DMS53 treated with DMSO at 0.1 percent for 48 hours (cell line): ENCODE measurements around the gene WDR81.
"Not testable (repeated sequence)": the region's sequence is repeated elsewhere in the genome, so short reads cannot be mapped to it uniquely, and the experiment has no call there.

Experiments used
- DNase-seq: peaks from one replicate; lab custom pipeline; 2025; ENCODE audit not compliant: unreplicated experiment; lab: John Stamatoyannopoulos, UW

The WDR81 gene

DNA sequence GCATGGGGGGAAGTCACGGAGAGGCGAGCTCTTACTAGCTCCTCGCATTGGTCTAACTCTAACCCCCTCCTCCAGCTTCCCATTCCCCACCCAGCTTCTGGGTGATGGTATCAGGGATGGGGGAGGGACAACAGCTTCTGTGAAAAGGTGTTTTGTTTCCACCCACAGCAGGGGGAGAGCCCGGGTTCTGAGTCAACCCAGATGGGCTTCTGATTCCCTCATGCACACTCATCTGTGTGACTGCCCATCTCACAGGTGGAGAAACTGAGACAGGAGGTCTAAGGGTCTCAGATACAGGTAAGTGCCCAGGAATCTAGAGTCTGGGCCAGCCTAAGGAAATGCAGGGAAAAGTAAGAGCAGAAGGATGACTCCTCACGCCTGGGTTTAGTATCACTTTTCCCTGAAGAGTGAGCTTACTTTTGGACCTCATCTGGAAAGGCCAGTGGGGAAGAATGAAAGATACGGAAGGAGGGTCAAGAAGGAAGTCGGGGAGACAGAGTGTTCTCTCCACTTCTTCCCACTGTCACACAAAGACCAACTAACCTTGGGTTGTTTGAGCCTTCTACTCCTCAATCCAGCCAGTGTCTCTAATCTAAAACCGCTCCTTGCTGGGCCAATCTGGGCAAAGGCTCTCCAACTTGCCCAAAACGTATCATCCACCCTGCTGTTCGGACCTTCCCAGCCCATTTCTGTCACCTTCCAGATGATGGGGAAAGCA lies 11.2 kb upstream of the WDR81 start:
- no peak for DNase-seq

DNA sequence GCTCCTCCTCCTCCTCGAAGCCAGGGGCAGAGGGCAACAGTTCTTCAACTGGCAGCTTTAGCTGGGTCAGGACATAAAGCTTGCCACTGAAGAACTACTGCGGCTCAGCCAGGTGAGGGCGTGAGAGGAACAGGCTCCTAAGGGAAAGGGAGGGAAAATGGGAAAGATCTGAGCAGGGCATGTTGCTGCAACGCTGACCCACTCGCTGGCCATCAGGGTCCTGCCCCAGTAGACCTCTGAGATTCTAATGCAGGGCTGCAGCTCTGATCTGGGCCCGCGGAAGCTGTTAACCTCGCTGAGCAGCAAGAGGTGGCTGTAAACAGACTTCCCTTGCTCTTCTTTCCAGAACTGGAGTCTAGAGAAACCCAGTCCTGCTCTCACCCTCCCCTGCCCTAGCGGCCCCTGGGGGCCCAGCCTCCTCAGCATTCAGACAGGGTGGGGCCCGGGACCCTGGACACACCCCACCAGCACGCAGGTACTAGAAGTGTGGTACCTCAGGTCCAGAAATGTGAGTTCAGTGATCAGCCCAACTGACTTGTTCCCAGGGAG lies 10.6 kb upstream of the WDR81 start:
- DNase-seq, result no peak

DNA sequence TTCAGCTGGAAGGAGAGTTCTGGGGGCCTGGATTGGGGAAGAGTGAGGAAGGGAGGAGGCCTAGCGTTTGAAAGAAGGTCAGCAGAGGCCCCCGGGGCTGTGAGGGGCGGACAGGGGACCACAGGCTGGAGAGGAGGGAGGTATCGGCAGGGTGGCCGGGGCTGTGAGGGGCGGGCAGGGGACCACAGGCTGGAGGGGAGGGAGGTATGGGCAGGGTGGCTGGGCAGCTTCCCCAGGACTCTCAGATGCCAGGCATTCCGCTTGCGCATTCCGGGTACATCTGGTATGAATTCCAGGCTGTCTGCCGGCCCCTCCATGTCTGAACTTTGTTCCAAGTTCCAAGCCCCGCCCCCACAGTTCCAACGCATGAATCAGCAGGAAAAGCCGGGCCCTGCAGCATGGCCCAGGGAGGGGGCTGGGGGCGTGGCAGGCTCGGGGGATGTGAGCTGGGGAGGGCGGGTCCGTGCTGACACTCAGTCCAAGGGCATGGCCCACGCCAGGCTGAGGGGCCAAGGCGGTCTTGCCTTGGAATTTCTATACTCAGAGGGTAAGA lies 10.0 kb upstream of the WDR81 start:
- DNase-seq, result peak; percentile 13

DNA sequence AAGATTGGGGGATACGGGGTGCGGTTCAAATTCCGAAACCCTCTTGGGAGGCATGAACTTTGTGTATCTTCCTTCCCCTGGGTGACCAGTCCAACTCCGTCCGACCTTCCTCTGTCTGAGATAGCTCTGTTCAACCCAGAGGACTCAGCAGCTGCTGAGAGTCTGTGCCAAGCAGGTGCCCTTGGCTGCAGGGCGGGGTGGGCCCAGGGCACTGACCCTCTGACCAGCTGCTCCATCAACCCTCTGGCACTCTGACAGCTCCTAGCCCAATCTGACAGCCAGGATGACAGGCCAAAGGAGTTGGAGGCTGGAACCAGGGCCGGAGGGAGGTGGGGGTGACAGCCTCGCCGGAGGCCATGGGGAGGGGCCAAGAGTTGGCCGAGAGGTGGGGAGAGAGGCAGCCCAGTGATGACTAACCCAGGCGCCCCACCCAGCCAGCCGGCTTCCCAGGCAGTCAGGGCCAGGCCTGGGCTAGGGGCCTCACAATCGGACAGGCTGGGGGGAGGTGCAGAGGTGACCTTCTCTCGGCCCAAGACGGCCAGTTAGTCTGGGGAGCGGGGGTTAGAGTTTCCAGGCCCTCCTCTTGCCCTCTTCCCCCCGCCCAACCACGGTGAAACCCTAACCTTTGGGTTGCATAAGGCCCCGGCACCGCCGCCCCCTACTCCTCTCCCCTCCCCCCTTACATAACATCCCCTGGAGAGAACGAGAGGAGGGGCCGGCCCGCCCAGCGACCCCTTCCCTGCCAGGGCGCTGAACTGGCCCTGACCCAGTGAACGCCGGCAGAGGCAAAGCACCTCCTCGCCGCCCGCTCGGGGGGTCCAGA lies 9.3 kb upstream of the WDR81 start:
- DNase-seq, result peak; percentile 12

DNA sequence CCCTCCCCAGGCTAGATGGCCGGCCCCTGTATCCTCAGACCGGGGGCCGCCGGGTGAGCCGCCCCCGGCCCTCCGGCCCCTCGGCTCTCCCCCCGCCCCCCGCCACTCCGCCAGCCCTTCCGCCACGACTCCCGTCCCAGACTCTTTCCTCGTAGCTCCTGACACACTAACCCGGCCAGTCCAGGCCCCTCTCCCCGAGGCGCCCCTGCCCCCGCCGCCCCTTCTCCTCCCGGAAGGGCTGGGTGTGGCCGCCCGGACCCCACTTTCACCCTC lies 8.8 kb upstream of the WDR81 start:
- no peak for DNase-seq

DNA sequence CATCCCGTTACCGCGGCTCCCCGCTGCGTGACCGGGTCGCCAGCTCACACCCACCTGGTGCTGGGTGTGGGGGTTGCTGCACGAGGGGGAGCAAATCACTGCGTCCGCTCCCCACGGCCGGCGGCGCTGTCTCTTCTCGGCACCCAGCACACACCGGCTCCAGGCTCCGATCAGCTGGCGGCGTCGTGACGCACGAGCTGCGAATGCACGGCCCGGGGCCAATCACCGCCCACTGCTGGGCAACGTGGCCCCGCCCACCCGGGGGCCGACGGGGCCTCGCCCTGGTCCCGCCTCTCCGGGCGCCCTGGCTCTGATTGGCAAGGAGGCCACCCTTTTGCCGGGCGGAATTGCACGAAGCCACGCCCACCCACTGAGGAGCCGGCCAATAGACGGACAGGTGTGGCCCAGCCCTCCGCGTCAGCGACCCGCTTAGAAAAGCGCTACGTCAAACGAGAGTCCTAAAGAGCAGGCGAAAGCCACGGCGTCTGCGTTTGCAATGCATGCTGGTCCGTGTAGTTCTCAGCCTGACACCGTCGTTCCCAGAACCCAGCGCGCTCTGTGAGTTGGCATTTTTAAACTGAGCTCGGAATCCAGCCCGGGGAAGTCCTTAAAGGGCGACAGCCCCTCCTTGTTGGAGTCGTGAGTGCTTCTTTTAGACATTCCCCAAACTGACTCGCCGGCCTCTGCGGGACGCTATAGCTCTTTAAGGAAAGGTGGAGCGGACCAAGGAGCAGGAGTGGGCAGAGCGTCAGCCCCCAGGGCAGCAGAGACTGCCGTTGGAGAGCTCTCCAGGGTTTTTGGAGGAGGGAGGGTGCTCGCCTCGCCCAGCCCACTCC lies 8.2 kb upstream of the WDR81 start:
- DNase-seq, result peak; percentile 97

DNA sequence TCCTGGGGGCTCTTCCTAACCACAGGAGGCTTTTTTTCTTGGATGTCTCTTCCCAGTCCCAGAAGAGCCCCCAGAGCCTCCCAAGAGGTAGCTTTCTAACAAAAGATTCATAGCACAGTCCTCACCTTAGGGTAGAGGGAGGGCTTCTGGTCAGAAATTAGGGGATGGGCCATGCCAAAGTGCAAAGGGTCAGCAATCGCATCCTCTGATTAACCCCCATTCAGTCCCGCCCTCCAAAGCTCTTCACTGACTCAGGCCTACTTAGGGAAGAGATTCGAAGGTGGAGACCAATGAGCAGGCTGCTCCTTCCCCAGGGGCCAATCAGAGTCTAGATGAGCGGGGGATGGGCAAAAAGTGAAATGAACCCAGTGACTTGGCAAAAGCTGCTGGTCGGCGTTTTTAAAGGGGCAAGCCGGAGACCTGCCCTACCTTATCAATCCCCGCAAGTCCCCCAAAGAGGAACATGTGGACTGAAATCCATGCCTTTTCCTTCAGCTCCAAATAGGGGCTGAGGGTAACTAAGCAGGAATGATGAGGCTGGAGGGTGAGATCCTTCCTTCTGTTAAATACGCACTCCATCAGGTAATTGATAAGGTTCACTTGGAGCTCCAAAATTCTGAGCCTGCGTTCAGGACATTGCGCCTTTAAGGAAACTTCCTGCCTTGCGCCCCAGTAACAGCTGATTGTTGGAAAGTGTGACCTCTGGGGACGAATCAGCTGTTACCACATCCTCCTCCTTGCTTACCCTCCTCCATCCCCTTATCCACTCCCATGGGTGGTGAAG lies 7.4 kb upstream of the WDR81 start:
- peak; percentile 92 for DNase-seq

DNA sequence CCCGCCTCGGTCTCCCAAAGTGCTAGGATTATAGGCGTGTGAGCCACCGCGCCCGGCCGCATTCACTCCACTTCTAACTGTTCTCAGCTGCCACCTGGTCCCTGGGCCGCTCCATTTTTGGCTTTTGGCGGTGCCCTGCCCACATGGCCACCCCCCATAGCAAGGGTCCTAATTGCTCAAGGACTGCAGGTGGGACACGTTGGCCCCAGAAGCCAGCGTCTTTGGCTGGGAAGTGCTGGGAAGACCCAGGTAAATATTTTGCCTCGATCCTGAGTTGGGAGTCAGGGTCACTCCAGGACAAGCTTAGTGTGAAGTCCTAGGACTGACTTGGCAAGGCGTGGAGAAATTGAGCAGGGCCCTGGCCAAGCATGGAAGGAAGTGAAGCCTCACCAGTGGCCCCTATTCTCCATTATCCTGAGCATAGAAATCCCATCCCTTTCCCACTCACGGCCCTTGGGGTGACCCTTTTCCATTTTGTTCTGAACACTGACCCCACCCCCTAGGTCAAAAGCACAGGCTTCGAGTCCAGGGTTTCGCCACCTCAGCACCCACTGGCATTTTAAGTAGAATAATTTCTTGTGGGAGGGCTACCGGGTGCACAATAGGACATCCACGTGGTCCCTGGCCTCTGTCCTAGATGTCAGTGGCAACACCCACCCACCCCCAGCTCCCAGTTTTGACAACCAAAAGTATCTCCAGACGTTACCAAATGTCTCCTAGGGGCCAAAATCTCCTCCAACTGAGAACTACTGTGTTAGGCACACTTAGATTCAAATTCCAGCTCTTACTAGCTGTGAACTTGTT lies 5.9 kb upstream of the WDR81 start:
- no peak for DNase-seq

DNA sequence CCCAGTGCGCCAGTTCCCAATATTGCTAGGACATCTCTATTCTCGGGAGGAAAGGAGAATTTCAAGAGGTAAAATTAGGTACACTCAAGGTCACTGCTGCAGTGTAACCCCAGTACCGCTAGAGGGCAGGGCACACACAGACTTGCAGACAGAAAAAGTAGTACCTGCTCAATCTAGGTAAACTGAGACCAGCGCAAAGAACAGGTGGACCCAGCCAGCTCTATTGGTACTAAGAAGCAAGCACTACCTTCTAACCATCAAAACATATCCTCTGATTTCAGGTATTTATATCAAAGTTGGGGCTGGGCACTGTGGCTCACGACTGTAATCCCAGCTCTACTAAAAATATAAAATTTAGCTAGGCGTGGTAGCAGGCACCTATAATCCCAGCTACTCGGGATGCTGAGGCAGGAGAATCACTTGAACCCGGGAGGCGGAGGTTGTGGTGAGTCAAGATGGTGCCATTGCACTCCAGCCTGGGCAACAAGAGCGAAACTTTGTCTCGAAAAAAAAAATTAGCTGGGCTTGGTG lies 3.6 kb upstream of the WDR81 start:
- peak; percentile 17 for DNase-seq

DNA sequence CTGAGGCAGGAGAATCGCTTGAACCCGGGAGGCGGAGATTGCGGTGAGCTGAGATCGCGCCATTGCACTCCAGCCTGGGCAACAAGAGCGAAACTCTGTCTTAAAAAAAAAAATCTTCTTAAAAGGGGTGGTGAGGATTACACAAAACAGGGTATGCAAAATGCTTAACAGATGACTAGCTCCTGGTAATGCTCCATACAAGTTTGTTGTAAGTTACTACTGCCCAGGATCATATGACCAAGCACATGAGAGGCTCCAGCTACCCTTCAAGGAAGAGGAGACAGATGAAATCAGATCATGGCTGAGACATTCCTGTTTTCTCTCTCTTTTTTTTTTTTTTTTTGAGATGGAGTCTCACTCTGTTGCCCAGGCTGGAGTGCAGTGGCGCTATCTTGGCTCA lies 2.5 kb upstream of the WDR81 start:
- not testable (repeated sequence) for DNase-seq

DNA sequence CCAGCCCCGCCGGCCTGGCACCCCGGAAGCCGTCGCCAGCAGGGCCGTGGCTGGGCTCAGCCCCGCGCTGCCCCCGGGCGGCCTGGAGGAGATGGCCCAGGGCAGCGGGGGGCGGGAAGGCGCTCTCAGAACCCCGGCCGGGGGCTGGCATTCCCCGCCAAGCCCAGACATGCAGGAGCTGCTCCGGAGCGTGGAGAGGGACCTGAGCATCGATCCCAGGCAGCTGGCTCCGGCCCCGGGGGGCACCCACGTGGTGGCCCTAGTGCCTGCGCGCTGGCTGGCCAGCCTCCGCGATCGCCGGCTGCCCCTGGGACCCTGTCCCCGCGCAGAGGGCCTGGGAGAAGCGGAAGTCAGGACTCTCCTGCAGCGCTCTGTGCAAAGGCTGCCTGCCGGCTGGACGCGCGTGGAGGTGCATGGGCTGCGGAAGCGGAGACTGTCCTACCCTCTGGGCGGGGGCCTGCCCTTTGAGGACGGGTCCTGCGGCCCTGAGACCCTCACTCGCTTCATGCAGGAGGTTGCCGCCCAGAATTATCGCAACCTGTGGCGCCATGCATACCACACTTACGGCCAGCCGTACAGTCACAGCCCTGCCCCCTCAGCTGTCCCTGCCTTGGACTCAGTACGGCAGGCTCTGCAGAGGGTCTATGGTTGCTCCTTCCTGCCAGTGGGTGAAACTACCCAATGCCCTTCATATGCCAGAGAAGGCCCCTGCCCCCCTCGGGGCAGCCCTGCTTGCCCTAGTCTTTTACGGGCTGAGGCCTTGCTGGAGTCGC lies 551 bp downstream of the WDR81 start:
- no peak for DNase-seq

DNA sequence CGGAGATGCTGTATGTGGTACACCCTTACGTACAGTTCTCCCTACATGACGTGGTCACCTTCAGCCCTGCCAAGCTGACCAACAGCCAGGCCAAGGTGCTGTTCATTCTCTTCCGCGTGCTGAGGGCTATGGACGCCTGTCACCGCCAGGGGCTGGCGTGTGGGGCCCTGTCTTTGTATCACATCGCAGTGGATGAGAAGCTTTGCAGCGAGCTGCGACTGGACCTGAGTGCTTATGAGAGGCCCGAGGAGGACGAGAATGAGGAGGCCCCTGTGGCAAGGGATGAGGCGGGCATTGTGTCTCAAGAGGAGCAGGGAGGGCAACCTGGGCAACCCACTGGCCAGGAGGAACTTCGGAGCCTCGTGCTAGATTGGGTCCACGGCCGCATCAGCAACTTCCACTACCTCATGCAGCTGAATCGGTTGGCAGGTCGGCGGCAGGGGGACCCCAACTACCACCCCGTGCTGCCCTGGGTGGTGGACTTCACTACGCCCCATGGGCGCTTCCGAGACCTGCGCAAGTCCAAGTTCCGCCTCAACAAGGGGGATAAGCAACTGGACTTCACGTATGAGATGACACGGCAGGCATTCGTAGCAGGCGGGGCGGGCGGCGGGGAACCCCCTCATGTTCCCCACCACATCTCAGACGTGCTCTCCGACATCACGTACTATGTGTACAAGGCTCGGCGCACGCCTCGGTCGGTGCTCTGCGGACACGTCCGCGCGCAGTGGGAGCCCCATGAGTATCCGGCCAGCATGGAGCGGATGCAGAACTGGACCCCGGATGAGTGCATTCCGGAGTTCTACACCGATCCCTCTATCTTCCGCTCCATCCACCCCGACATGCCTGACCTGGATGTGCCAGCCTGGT lies 1.4 kb downstream of the WDR81 start:
- DNase-seq, result no peak

DNA sequence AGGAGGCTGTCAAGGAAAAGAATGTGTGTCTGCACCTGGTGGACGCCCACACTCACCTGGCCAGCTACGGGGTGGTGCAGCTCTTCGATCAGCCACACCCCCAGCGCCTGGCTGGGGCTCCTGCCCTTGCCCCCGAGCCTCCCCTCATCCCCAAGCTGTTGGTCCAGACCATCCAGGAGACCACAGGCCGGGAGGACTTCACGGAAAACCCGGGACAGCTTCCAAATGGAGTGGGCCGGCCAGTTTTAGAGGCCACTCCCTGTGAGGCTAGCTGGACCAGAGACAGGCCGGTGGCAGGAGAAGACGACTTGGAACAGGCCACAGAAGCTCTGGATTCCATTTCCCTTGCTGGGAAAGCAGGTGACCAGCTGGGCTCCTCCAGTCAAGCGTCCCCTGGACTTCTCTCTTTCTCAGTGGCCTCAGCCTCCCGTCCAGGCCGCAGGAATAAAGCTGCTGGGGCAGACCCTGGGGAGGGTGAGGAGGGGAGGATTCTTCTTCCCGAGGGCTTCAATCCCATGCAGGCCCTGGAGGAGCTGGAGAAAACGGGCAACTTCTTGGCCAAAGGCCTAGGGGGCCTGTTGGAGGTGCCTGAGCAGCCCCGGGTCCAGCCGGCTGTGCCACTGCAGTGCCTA lies 2.2 kb downstream of the WDR81 start:
- DNase-seq, result no peak

DNA sequence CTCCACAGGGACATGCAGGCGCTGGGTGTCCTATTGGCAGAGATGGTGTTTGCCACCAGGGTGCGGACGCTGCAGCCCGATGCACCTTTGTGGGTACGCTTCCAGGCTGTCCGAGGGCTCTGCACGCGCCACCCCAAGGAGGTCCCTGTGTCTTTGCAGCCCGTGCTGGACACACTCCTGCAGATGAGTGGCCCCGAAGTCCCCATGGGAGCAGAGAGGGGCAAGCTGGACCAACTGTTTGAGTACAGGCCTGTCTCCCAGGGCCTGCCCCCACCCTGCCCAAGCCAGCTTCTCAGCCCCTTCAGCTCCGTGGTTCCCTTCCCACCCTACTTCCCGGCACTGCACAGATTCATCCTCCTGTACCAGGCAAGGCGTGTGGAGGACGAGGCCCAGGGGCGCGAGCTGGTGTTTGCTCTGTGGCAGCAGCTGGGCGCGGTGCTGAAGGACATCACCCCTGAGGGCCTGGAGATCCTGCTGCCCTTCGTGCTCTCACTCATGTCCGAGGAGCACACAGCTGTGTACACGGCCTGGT lies 2.8 kb downstream of the WDR81 start:
- DNase-seq, result no peak

DNA sequence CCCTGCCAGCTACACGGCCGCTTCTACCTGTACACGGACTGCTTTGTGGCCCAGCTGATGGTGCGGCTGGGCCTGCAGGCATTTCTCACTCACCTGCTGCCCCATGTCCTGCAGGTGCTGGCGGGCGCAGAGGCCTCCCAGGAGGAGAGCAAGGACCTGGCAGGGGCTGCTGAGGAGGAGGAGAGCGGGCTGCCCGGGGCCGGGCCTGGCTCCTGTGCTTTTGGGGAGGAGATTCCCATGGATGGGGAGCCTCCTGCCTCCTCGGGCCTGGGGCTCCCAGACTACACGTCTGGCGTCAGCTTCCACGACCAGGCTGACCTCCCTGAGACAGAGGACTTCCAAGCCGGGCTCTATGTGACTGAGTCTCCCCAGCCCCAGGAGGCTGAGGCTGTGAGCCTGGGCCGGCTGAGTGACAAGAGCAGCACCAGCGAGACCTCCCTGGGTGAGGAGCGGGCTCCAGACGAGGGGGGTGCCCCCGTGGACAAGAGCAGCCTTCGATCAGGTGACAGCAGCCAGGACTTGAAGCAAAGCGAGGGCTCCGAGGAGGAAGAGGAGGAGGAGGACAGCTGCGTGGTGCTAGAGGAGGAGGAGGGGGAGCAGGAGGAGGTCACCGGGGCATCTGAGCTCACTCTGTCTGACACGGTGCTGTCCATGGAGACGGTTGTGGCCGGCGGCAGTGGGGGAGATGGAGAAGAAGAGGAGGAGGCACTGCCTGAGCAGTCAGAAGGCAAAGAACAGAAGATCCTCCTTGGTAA lies 3.5 kb downstream of the WDR81 start:
- no peak for DNase-seq

DNA sequence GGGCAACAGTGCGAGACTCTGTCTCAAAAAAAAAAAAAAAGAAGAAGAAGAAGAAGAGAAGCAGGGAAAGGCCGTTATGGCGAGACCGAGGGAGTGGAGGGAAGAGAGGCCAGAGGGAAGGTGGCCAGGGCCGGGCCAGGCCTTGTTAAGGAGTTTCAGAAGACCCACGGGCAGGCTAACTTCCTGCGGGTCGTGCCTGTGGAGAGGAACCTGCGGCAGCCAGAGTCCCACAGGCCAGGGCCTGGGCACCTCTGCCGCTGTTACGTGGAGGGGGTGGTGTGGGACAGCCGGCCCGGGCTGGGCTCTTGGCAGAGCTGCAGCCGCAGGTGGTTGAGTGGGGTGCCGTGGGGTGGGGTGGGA lies 5.4 kb downstream of the WDR81 start:
- DNase-seq, result no peak
